HepG2 (cell line): ENCODE data around the gene ICAM5. TPM values are rescaled to one million over a fixed set of nuclear protein-coding genes. Genes with fewer than 3 reads are reported as not detected.

Experiments
- CCDC6 ChIP-seq: sonication (generic); formaldehyde crosslinking; IDR thresholded peaks from 2 replicates; pipeline ENCODE4 v1.8.1; 2022; ENCODE audit warnings: mild to moderate bottlenecking, missing genetic modification reagents, moderate library complexity
- CEBPB ChIP-seq: IDR thresholded peaks from 2 replicates; pipeline ENCODE4 v1.6.1; 2011; ENCODE audit warnings: low read depth, low read length, improper control_type of control experiment, borderline replicate concordance
- FOXJ3 ChIP-seq: sonication (generic); formaldehyde crosslinking; IDR thresholded peaks from 2 replicates; pipeline ENCODE4 v1.4.0; 2020; ENCODE audit warnings: missing genetic modification reagents, mild to moderate bottlenecking, borderline replicate concordance
- MXI1 ChIP-seq: IDR thresholded peaks from 3 replicates; pipeline ENCODE4 v1.6.1; 2012; ENCODE audit warnings: low read depth, low read length, inconsistent platforms, borderline replicate concordance
- NFIB ChIP-seq: sonication (generic); formaldehyde crosslinking; IDR thresholded peaks from 2 replicates; pipeline ENCODE4 v1.9.0; 2021; ENCODE audit warnings: missing genetic modification reagents, mild to moderate bottlenecking, borderline replicate concordance
- PHB2 ChIP-seq: fragments of 450-650 bp; IDR thresholded peaks from 2 replicates; pipeline ENCODE4 v1.6.1; 2018; ENCODE audit not compliant: partially characterized antibody
- TAF1 ChIP-seq: sonication (generic); formaldehyde crosslinking; IDR thresholded peaks from 2 replicates; pipeline ENCODE4 v1.4.0; 2020; ENCODE audit warnings: missing genetic modification reagents
- ZBTB3 ChIP-seq: sonication (generic); formaldehyde crosslinking; IDR thresholded peaks from 2 replicates; pipeline ENCODE4 v1.4.0; 2020; ENCODE audit warnings: low read depth, mild to moderate bottlenecking, moderate library complexity, missing genetic modification reagents, borderline replicate concordance
- ZMYM2 ChIP-seq: sonication (generic); formaldehyde crosslinking; IDR thresholded peaks from 2 replicates; pipeline ENCODE4 v1.8.0; 2022; ENCODE audit warnings: mild to moderate bottlenecking, missing genetic modification reagents
- ZNF274 ChIP-seq: sonication (generic); formaldehyde crosslinking; IDR thresholded peaks from 2 replicates; pipeline ENCODE4 v1.5.1; 2020; ENCODE audit warnings: mild to moderate bottlenecking, missing genetic modification reagents
- ZNF510 ChIP-seq: sonication (generic); formaldehyde crosslinking; IDR thresholded peaks from 2 replicates; pipeline ENCODE4 v1.4.0; 2020; ENCODE audit warnings: low read depth, mild to moderate bottlenecking, missing genetic modification reagents
- ZNF577 ChIP-seq: sonication (generic); formaldehyde crosslinking; IDR thresholded peaks from 2 replicates; pipeline ENCODE4 v1.4.0; 2020; ENCODE audit warnings: mild to moderate bottlenecking, low read depth, missing genetic modification reagents, borderline replicate concordance
- polyA plus RNA-seq, 8 experiments: library from polyadenylated mRNA; depleted of rRNA in 3 of 8; stranded (reverse) in 7 of 8; unstranded in 1 of 8; fragments of >200 nt; fragmentation: Illumina TruSeq in 4 of 8; extraction: Trizol in 4 of 8; gene quantifications; 2 replicates each; pipeline versions ENCODE4 v1.2.1 to v1.2.3, GENCODE V29; 2011 to 2016; ENCODE audit warnings: low read depth in 4 of 8, missing spikeins in 1 of 8, mixed read lengths in 1 of 8; ENCODE audit not compliant: insufficient read depth in 1 of 8
- total RNA-seq, 5 experiments: library from RNA; depleted of rRNA; stranded (reverse); fragments of >200 nt; fragmentation: Illumina TruSeq; extraction: Trizol; gene quantifications; 2 replicates each; pipeline ENCODE4 v1.2.3, GENCODE V29; 2016; ENCODE audit warnings: low read depth in 1 of 5
- TF ChIP-seq, protein P1 (sequence below): sonication (generic); formaldehyde crosslinking; IDR thresholded peaks from 2 replicates; pipeline ENCODE4 v1.4.0; 2020; ENCODE audit warnings: missing genetic modification reagents
- TF ChIP-seq, protein P2 (sequence below): sonication (generic); formaldehyde crosslinking; IDR thresholded peaks from 2 replicates; pipeline ENCODE4 v1.4.0; 2020; ENCODE audit warnings: mild to moderate bottlenecking, missing genetic modification reagents
- TF ChIP-seq, protein P3 (sequence below): sonication (generic); formaldehyde crosslinking; IDR thresholded peaks from 2 replicates; pipeline ENCODE4 v1.5.0; 2020; ENCODE audit warnings: missing genetic modification reagents

Gene ICAM5
- total and polyA plus RNA-seq, 2 of the 13 experiments (the other 11 are each of a cell fraction or from before 2014, with no cell fraction given), result 0.46 to 1.6 TPM

DNA sequence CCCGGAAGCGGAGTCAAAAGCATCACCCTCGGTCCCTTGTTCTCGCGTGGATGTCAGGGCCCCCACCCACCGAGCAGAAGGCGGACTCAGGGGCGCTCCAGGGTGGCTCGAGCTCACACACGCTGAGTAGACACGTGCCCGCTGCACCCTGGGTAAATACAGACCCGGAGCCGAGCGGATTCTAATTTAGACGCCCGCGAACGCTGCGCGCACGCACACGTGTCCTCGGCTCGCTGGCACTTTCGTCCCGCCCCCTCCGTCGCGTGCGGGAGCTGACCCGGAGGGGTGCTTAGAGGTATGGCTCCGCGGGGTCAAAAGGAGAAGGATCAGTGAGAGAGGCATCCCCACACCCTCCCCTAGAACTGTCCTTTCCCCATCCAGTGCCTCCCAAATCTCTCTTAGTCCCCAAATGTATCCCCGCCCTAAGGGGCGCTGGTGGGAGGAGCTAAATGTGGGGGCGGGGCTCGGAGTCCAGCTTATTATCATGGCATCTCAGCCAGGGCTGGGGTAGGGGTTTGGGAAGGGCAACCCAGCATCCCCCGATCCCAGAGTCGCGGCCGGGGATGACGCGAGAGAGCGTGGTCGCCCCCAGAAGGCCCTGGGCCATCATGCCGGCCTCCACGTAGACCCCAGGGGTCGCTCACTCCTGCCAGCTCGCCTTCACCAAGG lies 451 bp upstream of the ICAM5 start (continued):
- TF ChIP-seq, protein P1, sequence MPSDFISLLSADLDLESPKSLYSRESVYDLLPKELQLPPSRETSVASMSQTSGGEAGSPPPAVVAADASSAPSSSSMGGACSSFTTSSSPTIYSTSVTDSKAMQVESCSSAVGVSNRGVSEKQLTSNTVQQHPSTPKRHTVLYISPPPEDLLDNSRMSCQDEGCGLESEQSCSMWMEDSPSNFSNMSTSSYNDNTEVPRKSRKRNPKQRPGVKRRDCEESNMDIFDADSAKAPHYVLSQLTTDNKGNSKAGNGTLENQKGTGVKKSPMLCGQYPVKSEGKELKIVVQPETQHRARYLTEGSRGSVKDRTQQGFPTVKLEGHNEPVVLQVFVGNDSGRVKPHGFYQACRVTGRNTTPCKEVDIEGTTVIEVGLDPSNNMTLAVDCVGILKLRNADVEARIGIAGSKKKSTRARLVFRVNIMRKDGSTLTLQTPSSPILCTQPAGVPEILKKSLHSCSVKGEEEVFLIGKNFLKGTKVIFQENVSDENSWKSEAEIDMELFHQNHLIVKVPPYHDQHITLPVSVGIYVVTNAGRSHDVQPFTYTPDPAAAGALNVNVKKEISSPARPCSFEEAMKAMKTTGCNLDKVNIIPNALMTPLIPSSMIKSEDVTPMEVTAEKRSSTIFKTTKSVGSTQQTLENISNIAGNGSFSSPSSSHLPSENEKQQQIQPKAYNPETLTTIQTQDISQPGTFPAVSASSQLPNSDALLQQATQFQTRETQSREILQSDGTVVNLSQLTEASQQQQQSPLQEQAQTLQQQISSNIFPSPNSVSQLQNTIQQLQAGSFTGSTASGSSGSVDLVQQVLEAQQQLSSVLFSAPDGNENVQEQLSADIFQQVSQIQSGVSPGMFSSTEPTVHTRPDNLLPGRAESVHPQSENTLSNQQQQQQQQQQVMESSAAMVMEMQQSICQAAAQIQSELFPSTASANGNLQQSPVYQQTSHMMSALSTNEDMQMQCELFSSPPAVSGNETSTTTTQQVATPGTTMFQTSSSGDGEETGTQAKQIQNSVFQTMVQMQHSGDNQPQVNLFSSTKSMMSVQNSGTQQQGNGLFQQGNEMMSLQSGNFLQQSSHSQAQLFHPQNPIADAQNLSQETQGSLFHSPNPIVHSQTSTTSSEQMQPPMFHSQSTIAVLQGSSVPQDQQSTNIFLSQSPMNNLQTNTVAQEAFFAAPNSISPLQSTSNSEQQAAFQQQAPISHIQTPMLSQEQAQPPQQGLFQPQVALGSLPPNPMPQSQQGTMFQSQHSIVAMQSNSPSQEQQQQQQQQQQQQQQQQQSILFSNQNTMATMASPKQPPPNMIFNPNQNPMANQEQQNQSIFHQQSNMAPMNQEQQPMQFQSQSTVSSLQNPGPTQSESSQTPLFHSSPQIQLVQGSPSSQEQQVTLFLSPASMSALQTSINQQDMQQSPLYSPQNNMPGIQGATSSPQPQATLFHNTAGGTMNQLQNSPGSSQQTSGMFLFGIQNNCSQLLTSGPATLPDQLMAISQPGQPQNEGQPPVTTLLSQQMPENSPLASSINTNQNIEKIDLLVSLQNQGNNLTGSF (CRISPR knock-in tag), result no peak; the same call in 1 of the 2 replicates
- TF ChIP-seq, protein P2, sequence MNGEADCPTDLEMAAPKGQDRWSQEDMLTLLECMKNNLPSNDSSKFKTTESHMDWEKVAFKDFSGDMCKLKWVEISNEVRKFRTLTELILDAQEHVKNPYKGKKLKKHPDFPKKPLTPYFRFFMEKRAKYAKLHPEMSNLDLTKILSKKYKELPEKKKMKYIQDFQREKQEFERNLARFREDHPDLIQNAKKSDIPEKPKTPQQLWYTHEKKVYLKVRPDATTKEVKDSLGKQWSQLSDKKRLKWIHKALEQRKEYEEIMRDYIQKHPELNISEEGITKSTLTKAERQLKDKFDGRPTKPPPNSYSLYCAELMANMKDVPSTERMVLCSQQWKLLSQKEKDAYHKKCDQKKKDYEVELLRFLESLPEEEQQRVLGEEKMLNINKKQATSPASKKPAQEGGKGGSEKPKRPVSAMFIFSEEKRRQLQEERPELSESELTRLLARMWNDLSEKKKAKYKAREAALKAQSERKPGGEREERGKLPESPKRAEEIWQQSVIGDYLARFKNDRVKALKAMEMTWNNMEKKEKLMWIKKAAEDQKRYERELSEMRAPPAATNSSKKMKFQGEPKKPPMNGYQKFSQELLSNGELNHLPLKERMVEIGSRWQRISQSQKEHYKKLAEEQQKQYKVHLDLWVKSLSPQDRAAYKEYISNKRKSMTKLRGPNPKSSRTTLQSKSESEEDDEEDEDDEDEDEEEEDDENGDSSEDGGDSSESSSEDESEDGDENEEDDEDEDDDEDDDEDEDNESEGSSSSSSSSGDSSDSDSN (CRISPR knock-in tag), result 0 out of 2 replicates have a peak, but pooled peaks have one; percentile 25
- TF ChIP-seq ZBTB3 (CRISPR knock-in tag), result 0 out of 2 replicates have a peak, but pooled peaks have one; percentile 4
- no peak for TF ChIP-seq NFIB (CRISPR knock-in tag)
- no peak for TF ChIP-seq CEBPB
- TF ChIP-seq FOXJ3 (CRISPR knock-in tag), result no peak
- 0 out of 2 replicates have a peak, but pooled peaks have one; percentile 53 for TF ChIP-seq ZNF510 (CRISPR knock-in tag)
- TF ChIP-seq PHB2, result no peak
- TF ChIP-seq MXI1, result no peak
- TF ChIP-seq, protein P3, sequence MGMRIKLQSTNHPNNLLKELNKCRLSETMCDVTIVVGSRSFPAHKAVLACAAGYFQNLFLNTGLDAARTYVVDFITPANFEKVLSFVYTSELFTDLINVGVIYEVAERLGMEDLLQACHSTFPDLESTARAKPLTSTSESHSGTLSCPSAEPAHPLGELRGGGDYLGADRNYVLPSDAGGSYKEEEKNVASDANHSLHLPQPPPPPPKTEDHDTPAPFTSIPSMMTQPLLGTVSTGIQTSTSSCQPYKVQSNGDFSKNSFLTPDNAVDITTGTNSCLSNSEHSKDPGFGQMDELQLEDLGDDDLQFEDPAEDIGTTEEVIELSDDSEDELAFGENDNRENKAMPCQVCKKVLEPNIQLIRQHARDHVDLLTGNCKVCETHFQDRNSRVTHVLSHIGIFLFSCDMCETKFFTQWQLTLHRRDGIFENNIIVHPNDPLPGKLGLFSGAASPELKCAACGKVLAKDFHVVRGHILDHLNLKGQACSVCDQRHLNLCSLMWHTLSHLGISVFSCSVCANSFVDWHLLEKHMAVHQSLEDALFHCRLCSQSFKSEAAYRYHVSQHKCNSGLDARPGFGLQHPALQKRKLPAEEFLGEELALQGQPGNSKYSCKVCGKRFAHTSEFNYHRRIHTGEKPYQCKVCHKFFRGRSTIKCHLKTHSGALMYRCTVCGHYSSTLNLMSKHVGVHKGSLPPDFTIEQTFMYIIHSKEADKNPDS (CRISPR knock-in tag), result no peak
- TF ChIP-seq CCDC6 (CRISPR knock-in tag), result no peak; the same call in 1 of the 2 replicates
- TF ChIP-seq ZMYM2 (CRISPR knock-in tag), result no peak
- no peak for TF ChIP-seq TAF1
- TF ChIP-seq ZNF274 (CRISPR knock-in tag), result no peak; the same call in 1 of the 2 replicates
- TF ChIP-seq ZNF577 (CRISPR knock-in tag), result no peak
